ENCODE measurements around the gene SPATA4. TPM values are rescaled to one million over a fixed set of nuclear protein-coding genes. Genes with fewer than 3 reads are reported as not detected.

The SPATA4 gene
- total RNA-seq, 2 donors from 2014 or later = not detected

Other genes starting within 250 kb of the SPATA4 start
- 1 to 10 TPM in 1 of 2 donors, under 1 TPM in 1; 0.63 to 2.9 TPM for gene WDR17, start 129.7 kb downstream of the SPATA4 start, total RNA-seq
- not detected for gene ASB5, start 73.6 kb upstream of the SPATA4 start, total RNA-seq
- gene SPCS3, start 124.4 kb upstream of the SPATA4 start, total RNA-seq = 100 to 1,000 TPM; 115 to 145 TPM